Measurements from ENCODE around the gene RNF115.
"Not testable (repeated sequence)": the region's sequence is repeated elsewhere in the genome, so short reads cannot be mapped to it uniquely, and the experiment has no call there.

The RNF115 gene

DNA sequence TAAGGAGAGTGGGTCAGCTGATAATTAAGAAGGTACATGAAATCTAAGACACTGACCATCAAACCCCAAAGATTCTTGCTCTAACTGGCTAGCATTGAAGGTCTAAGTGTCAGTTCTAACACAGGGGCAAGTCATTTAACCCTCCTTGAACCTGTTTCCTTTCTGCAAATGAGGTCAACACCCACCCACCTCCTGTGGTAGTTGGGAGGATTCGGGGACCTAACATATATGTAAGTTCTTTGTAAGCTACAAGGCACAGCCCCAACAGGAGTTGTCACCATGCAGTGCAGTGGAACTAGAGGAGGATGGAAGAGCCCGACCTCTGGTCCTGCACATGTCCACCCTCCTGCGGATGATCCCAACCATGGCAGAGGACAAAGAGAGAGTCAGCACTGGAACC, 23.9 kb upstream of the RNF115 start:
- DNase-seq, result no peak
- H3K27me3 ChIP-seq, result no peaks in the 10 kb centered on the region
- H3K4me3 ChIP-seq (ENCODE audit: low read depth, low read length), result no peak overlapping the region
- H3K36me3 ChIP-seq, result peaks cover 1% of the 10 kb centered on the region; the same call in 1 of the 2 replicates
- TF ChIP-seq, protein P1, sequence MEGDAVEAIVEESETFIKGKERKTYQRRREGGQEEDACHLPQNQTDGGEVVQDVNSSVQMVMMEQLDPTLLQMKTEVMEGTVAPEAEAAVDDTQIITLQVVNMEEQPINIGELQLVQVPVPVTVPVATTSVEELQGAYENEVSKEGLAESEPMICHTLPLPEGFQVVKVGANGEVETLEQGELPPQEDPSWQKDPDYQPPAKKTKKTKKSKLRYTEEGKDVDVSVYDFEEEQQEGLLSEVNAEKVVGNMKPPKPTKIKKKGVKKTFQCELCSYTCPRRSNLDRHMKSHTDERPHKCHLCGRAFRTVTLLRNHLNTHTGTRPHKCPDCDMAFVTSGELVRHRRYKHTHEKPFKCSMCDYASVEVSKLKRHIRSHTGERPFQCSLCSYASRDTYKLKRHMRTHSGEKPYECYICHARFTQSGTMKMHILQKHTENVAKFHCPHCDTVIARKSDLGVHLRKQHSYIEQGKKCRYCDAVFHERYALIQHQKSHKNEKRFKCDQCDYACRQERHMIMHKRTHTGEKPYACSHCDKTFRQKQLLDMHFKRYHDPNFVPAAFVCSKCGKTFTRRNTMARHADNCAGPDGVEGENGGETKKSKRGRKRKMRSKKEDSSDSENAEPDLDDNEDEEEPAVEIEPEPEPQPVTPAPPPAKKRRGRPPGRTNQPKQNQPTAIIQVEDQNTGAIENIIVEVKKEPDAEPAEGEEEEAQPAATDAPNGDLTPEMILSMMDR (IDR thresholded peaks at IDR 0.05; ENCODE audit: low read depth, low read length), result no peak
- no peaks in the 10 kb centered on the region for H3K4me1 ChIP-seq
- no peaks in the 10 kb centered on the region for H3K9me3 ChIP-seq

DNA sequence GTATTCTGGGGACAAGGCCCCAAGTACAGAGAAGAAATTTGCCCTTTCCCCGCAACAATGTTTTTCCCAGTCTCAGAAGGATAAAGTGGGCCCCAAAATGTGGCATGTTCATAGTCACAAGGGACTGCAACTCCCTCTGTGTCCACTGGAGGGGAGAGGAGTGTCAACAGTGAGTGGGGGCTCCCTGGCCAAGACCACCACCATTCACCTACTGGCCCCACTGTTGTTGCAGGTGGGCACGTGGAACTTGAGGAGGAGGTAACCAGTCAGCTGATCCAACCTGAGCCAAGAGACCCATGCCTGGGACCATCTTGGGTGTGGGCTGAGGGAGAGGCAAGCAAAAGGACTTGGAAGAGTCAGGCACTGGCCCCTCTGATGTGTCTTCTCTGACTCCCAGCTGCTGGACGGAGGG, 22.3 kb upstream of the RNF115 start:
- TF ChIP-seq, protein P1 (IDR thresholded peaks at IDR 0.05; ENCODE audit: low read depth, low read length), result peak; percentile 75
- DNase-seq, result peak; percentile 36
- H3K36me3 ChIP-seq, result peaks cover 9% of the 10 kb centered on the region

DNA sequence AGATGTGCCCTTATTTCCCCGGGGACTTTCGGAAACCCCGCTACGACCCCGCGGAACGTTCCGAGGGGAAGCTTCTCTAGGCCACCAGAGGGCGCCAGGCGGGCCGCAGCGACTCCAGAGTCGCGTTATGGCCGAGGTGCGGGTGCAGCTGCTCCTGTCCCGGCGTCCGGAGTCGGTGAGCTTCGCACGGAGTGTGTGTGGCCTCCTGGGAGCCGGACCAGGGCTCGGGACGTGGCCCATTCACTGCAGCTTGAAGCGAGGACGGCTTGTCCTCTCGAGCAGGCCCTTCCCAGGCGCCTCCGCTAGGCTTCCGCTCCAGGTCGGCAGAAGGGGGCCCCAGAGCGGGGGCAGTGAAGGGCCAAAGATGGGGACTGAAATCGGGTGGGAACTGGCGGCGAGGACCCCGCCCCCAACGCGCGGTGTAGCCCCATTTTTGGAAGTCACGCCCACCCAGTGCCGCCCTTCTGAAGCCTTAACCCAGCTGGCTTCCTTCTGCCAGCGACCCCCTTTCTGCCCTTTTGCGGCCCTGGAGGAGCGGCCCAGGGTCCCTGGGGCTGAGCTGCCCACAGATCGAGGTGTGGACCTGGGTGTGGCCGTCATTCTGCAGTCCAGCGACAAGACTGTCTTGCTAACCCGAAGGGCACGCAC, 21.7 kb upstream of the RNF115 start, which contains the start of gene NUDT17:
TSS of gene NUDT17 (plus strand) at position 117 of the 648 bp plus-strand sequence. CDS start at position 128, 11 bp downstream.
- H3K4me3 ChIP-seq (ENCODE audit: low read depth, low read length), result peak within 1 kb of the TSS; percentile 77
- TF ChIP-seq, protein P1 (IDR thresholded peaks at IDR 0.05; ENCODE audit: low read depth, low read length), result peak; percentile 96
- H3K4me1 ChIP-seq, result no peaks in the 10 kb centered on the region
- no peaks in the 10 kb centered on the region for H3K27me3 ChIP-seq
- H3K36me3 ChIP-seq, result peaks cover 15% of the 10 kb centered on the region
- H3K9me3 ChIP-seq, result no peaks in the 10 kb centered on the region
- peak; percentile 89 for DNase-seq

More for the DNA sequence above, 22.3 kb upstream of the RNF115 start:
- peak overlapping the region; percentile 77 for H3K4me3 ChIP-seq (ENCODE audit: low read depth, low read length)
- H3K4me1 ChIP-seq, result no peaks in the 10 kb centered on the region
- no peaks in the 10 kb centered on the region for H3K9me3 ChIP-seq
- no peaks in the 10 kb centered on the region for H3K27me3 ChIP-seq

DNA sequence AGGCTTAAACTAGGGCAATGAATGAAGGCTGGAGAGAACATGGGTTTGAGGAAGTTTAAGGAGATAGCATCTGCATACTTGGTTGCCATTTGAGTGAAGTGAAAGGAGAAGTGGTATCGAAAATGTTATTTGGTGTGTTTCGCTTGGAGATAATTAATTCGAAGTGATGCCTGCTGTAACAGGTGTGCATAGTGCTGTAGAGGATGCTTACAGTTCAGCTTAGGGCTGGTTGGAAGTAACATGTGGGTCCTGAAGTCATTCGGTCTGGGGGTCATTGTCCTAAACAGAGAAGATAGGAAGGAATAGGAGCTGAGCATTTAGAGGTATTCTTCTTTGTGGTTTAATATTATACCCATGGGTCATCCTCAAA, 21.2 kb upstream of the RNF115 start:
- DNase-seq, result no peak
- peaks cover 20% of the 10 kb centered on the region for H3K36me3 ChIP-seq
- no peaks in the 10 kb centered on the region for H3K4me1 ChIP-seq
- H3K27me3 ChIP-seq, result no peaks in the 10 kb centered on the region
- TF ChIP-seq, protein P1 (IDR thresholded peaks at IDR 0.05; ENCODE audit: low read depth, low read length), result no peak
- H3K9me3 ChIP-seq, result no peaks in the 10 kb centered on the region
- peak overlapping the region; percentile 77 for H3K4me3 ChIP-seq (ENCODE audit: low read depth, low read length)

DNA sequence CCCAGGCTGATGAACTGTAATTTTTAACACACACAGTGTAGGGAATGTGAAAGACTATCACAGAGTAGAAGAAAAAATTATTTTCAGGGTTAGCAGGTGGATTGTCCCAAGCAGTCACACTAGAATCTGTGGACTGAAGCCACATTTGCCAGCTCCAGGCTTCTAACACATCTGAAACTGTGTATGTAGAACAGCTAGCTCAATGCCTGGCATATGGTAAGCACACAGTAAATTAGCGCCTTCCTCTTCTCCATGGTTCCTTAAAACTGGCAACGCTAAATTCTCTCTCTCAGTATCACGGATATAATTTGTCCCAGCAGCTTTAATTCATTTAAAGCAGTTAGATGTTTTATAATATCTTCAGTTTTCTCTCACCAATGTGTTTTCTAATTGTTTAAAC, 19.1 kb upstream of the RNF115 start:
- no peak for DNase-seq
- no peaks in the 10 kb centered on the region for H3K27me3 ChIP-seq
- no peaks in the 10 kb centered on the region for H3K9me3 ChIP-seq
- TF ChIP-seq, protein P1 (IDR thresholded peaks at IDR 0.05; ENCODE audit: low read depth, low read length), result no peak
- no peaks in the 10 kb centered on the region for H3K4me1 ChIP-seq
- peaks cover 41% of the 10 kb centered on the region for H3K36me3 ChIP-seq
- no peak overlapping the region for H3K4me3 ChIP-seq (ENCODE audit: low read depth, low read length)

DNA sequence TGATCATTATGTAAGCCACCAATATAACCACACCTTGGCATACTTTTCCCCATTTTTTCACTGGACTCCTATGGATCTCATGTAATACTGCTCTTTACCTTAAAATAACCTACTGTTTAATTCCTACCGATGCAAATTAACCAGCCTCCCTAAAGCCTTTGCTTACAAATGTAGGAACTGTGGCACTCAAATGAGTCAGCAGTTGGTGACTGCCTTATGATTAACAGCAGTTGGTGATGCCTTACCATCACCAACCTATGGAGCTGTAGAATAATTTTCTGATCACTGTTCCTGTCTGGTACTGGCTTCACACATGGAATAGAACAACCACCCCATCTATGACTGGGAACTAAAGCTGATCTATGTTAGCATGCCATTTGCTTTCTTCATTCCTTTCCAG, 13.8 kb upstream of the RNF115 start:
- Histone ChIP-seq H3K9me3 (no peaks in the 10 kb centered on the region), H3K36me3 (peaks cover 89% of the 10 kb centered on the region)
- TF ChIP-seq, protein P1 (IDR thresholded peaks at IDR 0.05; ENCODE audit: low read depth, low read length), result no peak

DNA sequence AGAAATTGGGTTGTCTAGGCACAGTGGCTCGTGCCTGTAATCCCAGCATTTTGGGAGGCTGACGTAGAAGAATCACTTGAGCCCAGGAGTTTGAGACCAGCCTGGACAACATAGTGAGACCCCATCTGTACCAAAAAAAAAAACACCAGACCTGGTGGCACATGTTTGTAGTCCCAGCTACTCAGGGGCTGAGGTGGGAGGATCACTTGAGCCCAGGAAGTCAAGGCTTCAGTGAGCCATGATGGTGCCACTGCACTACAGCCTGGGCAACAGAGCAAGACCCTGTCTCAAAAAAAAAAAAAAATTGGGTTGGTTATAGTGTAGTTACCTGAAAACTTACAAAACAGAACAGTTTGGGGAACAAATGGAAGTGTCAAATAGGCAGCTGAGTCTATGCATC, 6.9 kb upstream of the RNF115 start:
- not testable (repeated sequence) for H3K27me3 ChIP-seq; H3K9me3 ChIP-seq; H3K4me1 ChIP-seq; DNase-seq; H3K4me3 ChIP-seq (ENCODE audit: low read depth, low read length)
- H3K36me3 ChIP-seq, result peaks cover 91% of the 10 kb centered on the region

More for the DNA sequence above, 13.8 kb upstream of the RNF115 start:
- H3K4me3 ChIP-seq (ENCODE audit: low read depth, low read length), result no peak overlapping the region
- no peaks in the 10 kb centered on the region for H3K4me1 ChIP-seq
- no peak for DNase-seq
- H3K27me3 ChIP-seq, result no peaks in the 10 kb centered on the region

Measured in BE2C (cell line).